Measurements from ENCODE around the gene CCL27.

DNA sequence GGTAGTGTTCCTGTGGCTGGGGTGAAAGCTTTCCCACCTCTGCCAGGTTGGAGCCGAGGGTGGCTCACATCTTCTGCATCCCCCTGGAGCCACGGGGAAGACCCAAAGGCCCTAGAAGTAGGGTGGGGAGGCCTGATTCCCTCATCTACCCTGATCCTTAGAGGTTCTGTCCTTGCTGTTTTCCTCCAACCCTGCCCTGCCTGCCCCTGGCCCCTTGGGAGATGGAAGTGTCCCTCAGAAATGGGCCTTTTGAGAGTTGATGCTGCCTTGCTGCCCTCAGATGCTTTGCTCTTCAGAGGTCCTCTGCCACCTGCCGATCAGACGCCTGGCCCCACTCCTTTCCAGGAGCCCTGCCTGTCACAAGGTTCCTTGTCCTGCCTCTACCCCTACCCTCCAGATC, 22.4 kb upstream of the CCL27 start:
- TF ChIP-seq, protein P1, sequence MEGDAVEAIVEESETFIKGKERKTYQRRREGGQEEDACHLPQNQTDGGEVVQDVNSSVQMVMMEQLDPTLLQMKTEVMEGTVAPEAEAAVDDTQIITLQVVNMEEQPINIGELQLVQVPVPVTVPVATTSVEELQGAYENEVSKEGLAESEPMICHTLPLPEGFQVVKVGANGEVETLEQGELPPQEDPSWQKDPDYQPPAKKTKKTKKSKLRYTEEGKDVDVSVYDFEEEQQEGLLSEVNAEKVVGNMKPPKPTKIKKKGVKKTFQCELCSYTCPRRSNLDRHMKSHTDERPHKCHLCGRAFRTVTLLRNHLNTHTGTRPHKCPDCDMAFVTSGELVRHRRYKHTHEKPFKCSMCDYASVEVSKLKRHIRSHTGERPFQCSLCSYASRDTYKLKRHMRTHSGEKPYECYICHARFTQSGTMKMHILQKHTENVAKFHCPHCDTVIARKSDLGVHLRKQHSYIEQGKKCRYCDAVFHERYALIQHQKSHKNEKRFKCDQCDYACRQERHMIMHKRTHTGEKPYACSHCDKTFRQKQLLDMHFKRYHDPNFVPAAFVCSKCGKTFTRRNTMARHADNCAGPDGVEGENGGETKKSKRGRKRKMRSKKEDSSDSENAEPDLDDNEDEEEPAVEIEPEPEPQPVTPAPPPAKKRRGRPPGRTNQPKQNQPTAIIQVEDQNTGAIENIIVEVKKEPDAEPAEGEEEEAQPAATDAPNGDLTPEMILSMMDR (IDR thresholded peaks at IDR 0.05; ENCODE audit: insufficient read depth, low read length, poor library complexity, severe bottlenecking), result no peak
- no peak for TF ChIP-seq EZH2phosphoT487 (conservative IDR thresholded peaks at IDR 0.05; ENCODE audit: low read length)

All from SU-DHL-6 (cell line).